K562 (cell line): ENCODE measurements around the gene REEP3. TPM values are rescaled to one million over a fixed set of nuclear protein-coding genes. Genes with fewer than 3 reads are reported as not detected.

Experiments
- ATAC-seq: fragments of 200-7000 bp; cut with Tn5 transposase; 3 replicates; pipeline ENCODE4 v1.9.1; 2020; ENCODE audit warnings: moderate library complexity
- BruUV-seq: library from RNA; stranded (reverse); fragments of 400-500 nt; replicated peaks from 2 replicates; lab custom pipeline; 2021; lab: Mats Ljungman, UMichigan
- CTCF ChIA-PET: fragments of 300-600 bp; formaldehyde crosslinking; extraction: SDS; loops from one replicate; lab custom pipeline; 2021; ENCODE audit warnings: low intra/inter-chr PET ratio; lab: Yijun Ruan, JAX
- POLR2A ChIA-PET: fragments of 300-600, 350-650 bp; sonication (Branson Sonifier 250); formaldehyde crosslinking; extraction: SDS; loops from one replicate; lab custom pipeline; 2021; ENCODE audit warnings: antibody characterized with exemption, inconsistent platforms; lab: Yijun Ruan, JAX
- DNase-seq, 4 experiments: peaks; one replicate each; pipeline versions ENCODE4 v3.0.0 to v3.0.0-alpha.2; 2011 to 2018; ENCODE audit warnings: low spot score in 3 of 4, mixed read lengths in 3 of 4; ENCODE audit errors: extremely low read depth in 1 of 4
- FAIRE-seq: peaks from 2 replicates; lab custom pipeline; 2011; peaks lifted over from hg19 to GRCh38; lab: Jason Lieb, UNC
- H2AFZ ChIP-seq: 2 replicates; pipeline ENCODE4 v1.6.0; 2011; ENCODE audit warnings: low read depth, low read length, control low read depth, inconsistent platforms
- H3K27ac ChIP-seq: fragments of 200-600 bp; 3 replicates; pipeline ENCODE4 v1.8.0; 2011; ENCODE audit warnings: low read depth, mild to moderate bottlenecking, control low read depth, inconsistent platforms, low read length, moderate library complexity, mixed read lengths; ENCODE audit errors: extremely low read depth
- H3K27me3 ChIP-seq, 2 experiments: fragments of 300-600 bp in 1 of 2; 2 replicates in 1 of 2; 3 replicates in 1 of 2; pipeline versions ENCODE4 v1.6.0 to v1.8.0; 2011; ENCODE audit warnings: inconsistent platforms in 2 of 2, low read length in 2 of 2, mild to moderate bottlenecking in 1 of 2, mixed read lengths in 1 of 2, moderate library complexity in 1 of 2; ENCODE audit not compliant: control insufficient read depth in 2 of 2, insufficient read depth in 2 of 2
- H3K36me3 ChIP-seq: fragments of 300-600 bp; 3 replicates; pipeline ENCODE4 v1.8.0; 2011; ENCODE audit warnings: mild to moderate bottlenecking, low read length, inconsistent platforms; ENCODE audit not compliant: control insufficient read depth, insufficient read depth
- H3K4me1 ChIP-seq, 2 experiments: fragments of 200-600 bp in 1 of 2; replicated peaks in 1 of 2; 2 replicates in 1 of 2; 3 replicates in 1 of 2; pipeline versions ENCODE4 v1.5.1 to v1.8.0; 2011; ENCODE audit warnings: inconsistent platforms in 2 of 2, low read length in 2 of 2, mild to moderate bottlenecking in 1 of 2, mixed read lengths in 1 of 2, moderate library complexity in 1 of 2; ENCODE audit not compliant: control insufficient read depth in 2 of 2, insufficient read depth in 2 of 2
- H3K4me2 ChIP-seq: 2 replicates; pipeline ENCODE4 v1.6.1; 2011; ENCODE audit warnings: low read length, control low read depth, inconsistent platforms, mixed read lengths; ENCODE audit not compliant: insufficient read depth
- H3K4me3 ChIP-seq: fragments of 200-600 bp; sonication (generic), shearing (Covaris generic); 2 replicates; pipeline ENCODE4 v1.5.1; 2016; ENCODE audit warnings: control low read depth, inconsistent platforms
- H3K79me2 ChIP-seq: fragments of 200-600 bp; 3 replicates; pipeline ENCODE4 v1.8.0; 2011; ENCODE audit warnings: low read length, inconsistent platforms; ENCODE audit not compliant: control insufficient read depth, insufficient read depth
- H3K9ac ChIP-seq, 2 experiments: 2 replicates each; pipeline versions ENCODE4 v1.6.0 to v1.6.1; 2011; ENCODE audit warnings: low read depth in 2 of 2, low read length in 2 of 2, control low read depth in 1 of 2, inconsistent platforms in 1 of 2, mild to moderate bottlenecking in 1 of 2, mixed read lengths in 1 of 2; ENCODE audit not compliant: insufficient read depth in 1 of 2
- H3K9me1 ChIP-seq: one replicate; pipeline ENCODE4 v1.6.0; 2011; ENCODE audit warnings: inconsistent platforms, mild to moderate bottlenecking, low read length, moderate library complexity; ENCODE audit not compliant: control insufficient read depth, insufficient read depth
- H3K9me3 ChIP-seq: replicated peaks from 2 replicates; pipeline ENCODE4 v1.5.1; 2011; ENCODE audit warnings: low read depth, low read length, inconsistent platforms; ENCODE audit not compliant: control insufficient read depth, insufficient read depth
- H4K20me1 ChIP-seq: replicated peaks from 2 replicates; pipeline ENCODE4 v1.6.1; 2011; ENCODE audit warnings: low read length, inconsistent platforms, mixed read lengths; ENCODE audit not compliant: control insufficient read depth, insufficient read depth
- BDP1 ChIP-seq: IDR thresholded peaks from 3 replicates; pipeline ENCODE4 v1.6.1; 2011; ENCODE audit not compliant: insufficient read length, insufficient read depth
- CHD2 ChIP-seq: IDR thresholded peaks from 2 replicates; pipeline ENCODE4 v1.6.1; 2011; ENCODE audit warnings: low read depth, low read length
- MAX ChIP-seq: sonication (generic); formaldehyde crosslinking; IDR thresholded peaks from 2 replicates; pipeline ENCODE4 v1.9.0; 2022; ENCODE audit warnings: mild to moderate bottlenecking, missing genetic modification reagents
- RBM22 ChIP-seq: fragments of 200-400 bp; formaldehyde crosslinking; IDR thresholded peaks from 2 replicates; pipeline ENCODE4 v1.6.1; 2018; ENCODE audit warnings: low read length, low read depth; ENCODE audit not compliant: poor library complexity, severe bottlenecking
- SLC30A9 ChIP-seq: fragments of 250-450 bp; sonication (Bioruptor Pico); IDR thresholded peaks from 2 replicates; pipeline ENCODE4 v1.8.0; 2022; ENCODE audit warnings: mild to moderate bottlenecking, moderate library complexity
- SMARCB1 ChIP-seq: IDR thresholded peaks from 2 replicates; pipeline ENCODE4 v1.6.1; 2011; ENCODE audit warnings: improper control_type of control experiment, low read depth; ENCODE audit not compliant: insufficient read length
- SRSF9 ChIP-seq: fragments of 200-400 bp; formaldehyde crosslinking; IDR thresholded peaks from 2 replicates; pipeline ENCODE4 v1.6.1; 2017; ENCODE audit warnings: low read depth, low read length, borderline replicate concordance
- STAT5B ChIP-seq: fragments of 250-450 bp; sonication (Bioruptor Pico); IDR thresholded peaks from 2 replicates; pipeline ENCODE4 v1.8.0; 2021; ENCODE audit warnings: mild to moderate bottlenecking, inconsistent platforms
- THAP7 ChIP-seq: fragments of 250-450 bp; sonication (Bioruptor Pico); IDR thresholded peaks from 2 replicates; pipeline ENCODE4 v1.5.0; 2021
- VEZF1 ChIP-seq: fragments of 200-800 bp; sonication (Bioruptor generic); IDR thresholded peaks from 2 replicates; pipeline ENCODE4 v1.6.1; 2017; ENCODE audit warnings: missing genetic modification characterization, missing compliant biosample characterization
- ZNF146 ChIP-seq: IDR thresholded peaks from one replicate; pipeline ENCODE4 v1.6.1; 2018; ENCODE audit warnings: missing compliant biosample characterization; ENCODE audit not compliant: unreplicated experiment
- ZNF197 ChIP-seq: fragments of 200-800 bp; sonication (Bioruptor generic); IDR thresholded peaks from 2 replicates; pipeline ENCODE4 v1.6.1; 2016; ENCODE audit warnings: low read depth, missing genetic modification characterization, missing compliant biosample characterization
- ZNF586 ChIP-seq: fragments of 450-650 bp; formaldehyde crosslinking; conservative IDR thresholded peaks from 2 replicates; pipeline ENCODE4 v1.4.0; 2020; ENCODE audit warnings: mild to moderate bottlenecking, moderate library complexity
- ZZZ3 ChIP-seq: fragments of 450-650 bp; IDR thresholded peaks from 2 replicates; pipeline ENCODE4 v1.6.1; 2016; ENCODE audit warnings: antibody characterized with exemption, mild to moderate bottlenecking, moderate library complexity
- WGBS: fragments of 100-300 bp; shearing (Covaris generic); methylation state at CpG from one replicate; pipeline ENCODE4 v1.1.6; 2016; ENCODE audit warnings: low coverage, mixed read lengths; ENCODE audit not compliant: insufficient coverage; ENCODE audit errors: missing lambda C conversion rate; 5-methylcytosine and 5-hydroxymethylcytosine counted together
- in situ Hi-C: fragments of 300-500 bp; cut with MboI; formaldehyde crosslinking; loops from 4 replicates; pipeline ENCODE4 v1.15.0; 2018; ENCODE audit warnings: inconsistent platforms, mixed read lengths
- intact Hi-C: fragments of 100-400 bp; cut with micrococcal nuclease; formaldehyde crosslinking; loops from 2 replicates; pipeline ENCODE4 v1.14.2; 2022
- polyA plus RNA-seq, 8 experiments: library from polyadenylated mRNA; depleted of rRNA in 4 of 8; stranded (reverse) in 5 of 8; unstranded in 3 of 8; fragments of >200 nt; fragmentation: Nextera tagmentation in 2 of 8; fragmentation: Illumina TruSeq in 1 of 8; extraction: Ambion mirVana in 2 of 8; extraction: Trizol in 1 of 8; gene quantifications; 2 replicates each; pipeline versions ENCODE4 v1.2.1 to v1.2.3, GENCODE V29; 2011 to 2014; ENCODE audit warnings: inconsistent platforms in 1 of 8, missing spikeins in 1 of 8
- total RNA-seq, 7 experiments: library from RNA; depleted of rRNA in 6 of 7; stranded (reverse); fragments of >200 nt in 6 of 7; fragmentation: Illumina TruSeq in 2 of 7; extraction: Trizol in 2 of 7; gene quantifications; 2 replicates each; pipeline versions ENCODE4 v1.2.1 to v1.2.3, GENCODE V29; 2011 to 2021; ENCODE audit warnings: low replicate concordance in 1 of 7

Gene REEP3
- total and polyA plus RNA-seq, 9 of the 15 experiments (the other 6 are each of a cell fraction or from before 2014, with no cell fraction given) = 3.4 to 13.4 (median 9.2) TPM

- Histone ChIP-seq H3K36me3 (no peaks in the 10 kb centered on the region), H3K79me2 (peaks cover 48% of the 10 kb centered on the region), H3K4me3 (no peak overlapping the region), H3K4me2 (no peak overlapping the region), H2AFZ (no peak overlapping the region), H3K4me1 (peaks cover 0 to 4% of the 10 kb centered on the region in 2 experiments; a peak in 2 of 5 replicates), H3K9me3 (no peaks in the 10 kb centered on the region), H3K9me1 (no peaks in the 10 kb centered on the region), H4K20me1 (0 out of 2 replicates have a peak, but pooled peaks cover 3% of the 10 kb centered on the region), H3K9ac (no peak overlapping the region), H3K27me3 (no peaks in the 10 kb centered on the region), H3K27ac (no peak overlapping the region)
- 78% methylated on average over 5 of the region's 5 CpGs for WGBS
- intact Hi-C loops (no loop called here), in situ Hi-C loops (no loop called here)
- POLR2A ChIA-PET = interaction anchor here (1.2 kb wide), 1 partner anchor 11 kb away, joined by 5 read pairs; no protein-coding TSS in a partner anchor
- ATAC-seq = 0 out of 3 replicates have a peak, but pooled peaks have one; percentile 15
- DNase-seq = no peak
- no peak for TF ChIP-seq SRSF9
- TF ChIP-seq SMARCB1 = no peak
- TF ChIP-seq ZNF197 (CRISPR knock-in tag) = no peak
- no peak for TF ChIP-seq VEZF1 (CRISPR knock-in tag)
- TF ChIP-seq RBM22 = no peak
- TF ChIP-seq SLC30A9 (CRISPR knock-in tag) = no peak
- no peak for TF ChIP-seq THAP7 (CRISPR knock-in tag)
- no peak for TF ChIP-seq ZNF586 (CRISPR knock-in tag)
- no peak for TF ChIP-seq ZZZ3
- no peak for TF ChIP-seq BDP1
- TF ChIP-seq MAX (CRISPR knock-in tag) = no peak
- no peak for TF ChIP-seq STAT5B (CRISPR knock-in tag)
- TF ChIP-seq CHD2 = no peak
- TF ChIP-seq ZNF146 (CRISPR knock-in tag) = no peak
- CTCF ChIA-PET = no interaction called here
- no peak for FAIRE-seq
- BruUV-seq = no TSS peak
Observed at GRCh38 chr10:63480237-63480636, 41.0 kb upstream of the REEP3 start.
